HepG2 (cell line): ENCODE data around the gene NECAP2.
"Not testable (repeated sequence)": the region's sequence is repeated elsewhere in the genome, so short reads cannot be mapped to it uniquely, and the experiment has no call there.

Experiments
- ATRX ChIP-seq: sonication (generic); formaldehyde crosslinking; IDR thresholded peaks from 2 replicates; pipeline ENCODE4 v1.4.0; 2020; ENCODE audit warnings: missing genetic modification reagents, borderline replicate concordance
- MAFK ChIP-seq, 2 experiments: IDR thresholded peaks in 1 of 2; conservative IDR thresholded peaks in 1 of 2; 2 replicates each; pipeline ENCODE4 v1.6.1; 2011; ENCODE audit warnings: improper control_type of control experiment in 2 of 2, low read length in 2 of 2
- MTF1 ChIP-seq: sonication (generic); formaldehyde crosslinking; IDR thresholded peaks from 2 replicates; pipeline ENCODE4 v1.5.0; 2020; ENCODE audit warnings: missing genetic modification reagents
- PHF8 ChIP-seq: sonication (generic); formaldehyde crosslinking; IDR thresholded peaks from 2 replicates; pipeline ENCODE4 v1.5.0; 2020; ENCODE audit warnings: missing genetic modification reagents
- POLR2A ChIP-seq, 2 experiments: IDR thresholded peaks; 2 replicates each; pipeline ENCODE4 v1.6.1; 2011; ENCODE audit warnings: low read depth in 2 of 2, low read length in 2 of 2, mild to moderate bottlenecking in 1 of 2, moderate library complexity in 1 of 2; ENCODE audit not compliant: insufficient read depth in 1 of 2
- POLR2AphosphoS5 ChIP-seq: IDR thresholded peaks from 2 replicates; pipeline ENCODE4 v1.6.1; 2012; ENCODE audit warnings: low read depth, low read length
- ZNF678 ChIP-seq: sonication (generic); formaldehyde crosslinking; IDR thresholded peaks from 2 replicates; pipeline ENCODE4 v1.4.0; 2020; ENCODE audit warnings: mild to moderate bottlenecking, missing genetic modification reagents
- TF ChIP-seq, protein P1 (sequence below): sonication (generic); formaldehyde crosslinking; IDR thresholded peaks from 2 replicates; pipeline ENCODE4 v1.5.0; 2020; ENCODE audit warnings: mild to moderate bottlenecking, missing genetic modification reagents, moderate library complexity
- TF ChIP-seq, protein P2 (sequence below): conservative IDR thresholded peaks from 2 replicates; pipeline ENCODE4 v1.6.1; 2018; ENCODE audit warnings: missing genetic modification reagents

DNA sequence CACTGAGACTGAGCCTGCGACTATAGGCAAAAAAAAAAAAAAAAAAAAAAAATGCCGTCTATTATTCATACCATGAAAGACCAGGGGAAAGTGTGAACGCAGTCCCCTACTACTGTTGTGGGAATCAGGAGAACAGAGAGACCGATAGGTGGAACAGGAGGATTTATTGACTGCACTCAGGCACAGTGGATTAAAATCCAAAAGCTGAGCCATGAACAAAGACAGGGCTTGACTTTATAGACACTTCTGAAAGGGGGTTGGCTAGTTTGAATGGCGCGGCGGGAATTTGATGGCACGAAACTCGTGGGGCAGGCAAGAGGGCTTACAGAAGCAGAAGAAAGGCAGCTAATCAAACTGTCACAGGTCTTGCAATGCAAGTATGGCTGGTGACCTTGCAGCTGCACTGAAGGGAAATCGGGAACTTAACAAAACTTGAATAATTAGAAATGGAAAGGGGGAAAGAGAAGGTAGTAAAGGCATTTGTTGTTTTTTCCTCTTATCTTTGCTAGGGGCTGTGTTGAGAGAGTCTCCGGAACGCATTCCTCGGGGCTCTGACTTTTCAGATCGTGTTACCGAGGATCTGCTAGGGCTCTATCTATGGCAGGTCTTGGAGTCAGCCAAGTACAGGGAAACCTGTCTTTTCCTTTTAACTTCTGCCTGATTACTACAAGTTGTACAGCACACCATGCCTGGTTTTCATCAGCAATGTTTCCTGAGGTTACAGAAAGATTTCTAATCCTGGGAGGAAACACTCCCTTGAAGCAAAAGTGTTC, 66.0 kb downstream of the NECAP2 start:
- not testable (repeated sequence) for TF ChIP-seq ATRX (CRISPR knock-in tag); ZNF678 (CRISPR knock-in tag); PHF8; MTF1 (CRISPR knock-in tag); MAFK (conservative IDR thresholded peaks at IDR 0.05 in 1 of 2, IDR thresholded peaks at IDR 0.05 in 1 of 2; ENCODE audit: low read length in 2 of 2); POLR2A (IDR thresholded peaks at IDR 0.05; ENCODE audit: insufficient read depth in 1 of 2, low read depth in 2 of 2, low read length in 2 of 2); POLR2AphosphoS5
- TF ChIP-seq, protein P1, sequence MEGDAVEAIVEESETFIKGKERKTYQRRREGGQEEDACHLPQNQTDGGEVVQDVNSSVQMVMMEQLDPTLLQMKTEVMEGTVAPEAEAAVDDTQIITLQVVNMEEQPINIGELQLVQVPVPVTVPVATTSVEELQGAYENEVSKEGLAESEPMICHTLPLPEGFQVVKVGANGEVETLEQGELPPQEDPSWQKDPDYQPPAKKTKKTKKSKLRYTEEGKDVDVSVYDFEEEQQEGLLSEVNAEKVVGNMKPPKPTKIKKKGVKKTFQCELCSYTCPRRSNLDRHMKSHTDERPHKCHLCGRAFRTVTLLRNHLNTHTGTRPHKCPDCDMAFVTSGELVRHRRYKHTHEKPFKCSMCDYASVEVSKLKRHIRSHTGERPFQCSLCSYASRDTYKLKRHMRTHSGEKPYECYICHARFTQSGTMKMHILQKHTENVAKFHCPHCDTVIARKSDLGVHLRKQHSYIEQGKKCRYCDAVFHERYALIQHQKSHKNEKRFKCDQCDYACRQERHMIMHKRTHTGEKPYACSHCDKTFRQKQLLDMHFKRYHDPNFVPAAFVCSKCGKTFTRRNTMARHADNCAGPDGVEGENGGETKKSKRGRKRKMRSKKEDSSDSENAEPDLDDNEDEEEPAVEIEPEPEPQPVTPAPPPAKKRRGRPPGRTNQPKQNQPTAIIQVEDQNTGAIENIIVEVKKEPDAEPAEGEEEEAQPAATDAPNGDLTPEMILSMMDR (CRISPR knock-in tag), result not testable (repeated sequence)
- TF ChIP-seq, protein P2, sequence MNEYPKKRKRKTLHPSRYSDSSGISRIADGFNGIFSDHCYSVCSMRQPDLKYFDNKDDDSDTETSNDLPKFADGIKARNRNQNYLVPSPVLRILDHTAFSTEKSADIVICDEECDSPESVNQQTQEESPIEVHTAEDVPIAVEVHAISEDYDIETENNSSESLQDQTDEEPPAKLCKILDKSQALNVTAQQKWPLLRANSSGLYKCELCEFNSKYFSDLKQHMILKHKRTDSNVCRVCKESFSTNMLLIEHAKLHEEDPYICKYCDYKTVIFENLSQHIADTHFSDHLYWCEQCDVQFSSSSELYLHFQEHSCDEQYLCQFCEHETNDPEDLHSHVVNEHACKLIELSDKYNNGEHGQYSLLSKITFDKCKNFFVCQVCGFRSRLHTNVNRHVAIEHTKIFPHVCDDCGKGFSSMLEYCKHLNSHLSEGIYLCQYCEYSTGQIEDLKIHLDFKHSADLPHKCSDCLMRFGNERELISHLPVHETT (CRISPR knock-in tag), result not testable (repeated sequence)
